ENCODE results near the gene CCNF.

DNA sequence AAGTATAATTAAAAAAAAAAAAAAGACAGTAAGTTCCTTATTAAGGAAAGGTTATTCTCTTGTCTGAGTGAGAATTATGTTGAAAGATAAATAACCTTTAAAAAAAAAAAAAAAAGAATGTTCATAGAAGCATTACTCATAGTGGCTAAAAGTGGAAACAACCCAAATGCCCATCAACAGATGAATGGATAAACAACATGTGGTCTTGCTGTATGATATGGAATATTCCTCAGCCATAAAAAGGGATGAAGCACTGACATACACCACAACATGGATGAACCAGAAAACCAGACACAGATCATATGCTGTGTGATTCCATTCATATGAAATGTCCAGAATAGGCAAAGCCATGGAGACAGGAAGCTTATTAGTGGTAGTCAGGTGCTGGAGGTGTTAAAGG lies 9.2 kb upstream of the CCNF start:
- TF ChIP-seq, protein P1, sequence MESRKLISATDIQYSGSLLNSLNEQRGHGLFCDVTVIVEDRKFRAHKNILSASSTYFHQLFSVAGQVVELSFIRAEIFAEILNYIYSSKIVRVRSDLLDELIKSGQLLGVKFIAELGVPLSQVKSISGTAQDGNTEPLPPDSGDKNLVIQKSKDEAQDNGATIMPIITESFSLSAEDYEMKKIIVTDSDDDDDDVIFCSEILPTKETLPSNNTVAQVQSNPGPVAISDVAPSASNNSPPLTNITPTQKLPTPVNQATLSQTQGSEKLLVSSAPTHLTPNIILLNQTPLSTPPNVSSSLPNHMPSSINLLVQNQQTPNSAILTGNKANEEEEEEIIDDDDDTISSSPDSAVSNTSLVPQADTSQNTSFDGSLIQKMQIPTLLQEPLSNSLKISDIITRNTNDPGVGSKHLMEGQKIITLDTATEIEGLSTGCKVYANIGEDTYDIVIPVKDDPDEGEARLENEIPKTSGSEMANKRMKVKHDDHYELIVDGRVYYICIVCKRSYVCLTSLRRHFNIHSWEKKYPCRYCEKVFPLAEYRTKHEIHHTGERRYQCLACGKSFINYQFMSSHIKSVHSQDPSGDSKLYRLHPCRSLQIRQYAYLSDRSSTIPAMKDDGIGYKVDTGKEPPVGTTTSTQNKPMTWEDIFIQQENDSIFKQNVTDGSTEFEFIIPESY (IDR thresholded peaks at IDR 0.05) = no peak
- TF ChIP-seq HNF4A (conservative IDR thresholded peaks at IDR 0.05) (no peak), SP1 (IDR thresholded peaks at IDR 0.05) (no peak), JUND (IDR thresholded peaks at IDR 0.05) (no peak), RAD21 (IDR thresholded peaks at IDR 0.05) (no peak), RXRA (IDR thresholded peaks at IDR 0.05) (no peak), YY1 (IDR thresholded peaks at IDR 0.05) (no peak)
- TF ChIP-seq, protein P2, sequence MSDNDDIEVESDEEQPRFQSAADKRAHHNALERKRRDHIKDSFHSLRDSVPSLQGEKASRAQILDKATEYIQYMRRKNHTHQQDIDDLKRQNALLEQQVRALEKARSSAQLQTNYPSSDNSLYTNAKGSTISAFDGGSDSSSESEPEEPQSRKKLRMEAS (IDR thresholded peaks at IDR 0.05) = no peak
- TF ChIP-seq, protein P3, sequence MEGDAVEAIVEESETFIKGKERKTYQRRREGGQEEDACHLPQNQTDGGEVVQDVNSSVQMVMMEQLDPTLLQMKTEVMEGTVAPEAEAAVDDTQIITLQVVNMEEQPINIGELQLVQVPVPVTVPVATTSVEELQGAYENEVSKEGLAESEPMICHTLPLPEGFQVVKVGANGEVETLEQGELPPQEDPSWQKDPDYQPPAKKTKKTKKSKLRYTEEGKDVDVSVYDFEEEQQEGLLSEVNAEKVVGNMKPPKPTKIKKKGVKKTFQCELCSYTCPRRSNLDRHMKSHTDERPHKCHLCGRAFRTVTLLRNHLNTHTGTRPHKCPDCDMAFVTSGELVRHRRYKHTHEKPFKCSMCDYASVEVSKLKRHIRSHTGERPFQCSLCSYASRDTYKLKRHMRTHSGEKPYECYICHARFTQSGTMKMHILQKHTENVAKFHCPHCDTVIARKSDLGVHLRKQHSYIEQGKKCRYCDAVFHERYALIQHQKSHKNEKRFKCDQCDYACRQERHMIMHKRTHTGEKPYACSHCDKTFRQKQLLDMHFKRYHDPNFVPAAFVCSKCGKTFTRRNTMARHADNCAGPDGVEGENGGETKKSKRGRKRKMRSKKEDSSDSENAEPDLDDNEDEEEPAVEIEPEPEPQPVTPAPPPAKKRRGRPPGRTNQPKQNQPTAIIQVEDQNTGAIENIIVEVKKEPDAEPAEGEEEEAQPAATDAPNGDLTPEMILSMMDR (IDR thresholded peaks at IDR 0.05; ENCODE audit: low read depth, low read length, missing input control) = no peak
- TF ChIP-seq, protein P4, sequence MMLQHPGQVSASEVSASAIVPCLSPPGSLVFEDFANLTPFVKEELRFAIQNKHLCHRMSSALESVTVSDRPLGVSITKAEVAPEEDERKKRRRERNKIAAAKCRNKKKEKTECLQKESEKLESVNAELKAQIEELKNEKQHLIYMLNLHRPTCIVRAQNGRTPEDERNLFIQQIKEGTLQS (IDR thresholded peaks at IDR 0.05) = no peak
- TF ChIP-seq, protein P5, sequence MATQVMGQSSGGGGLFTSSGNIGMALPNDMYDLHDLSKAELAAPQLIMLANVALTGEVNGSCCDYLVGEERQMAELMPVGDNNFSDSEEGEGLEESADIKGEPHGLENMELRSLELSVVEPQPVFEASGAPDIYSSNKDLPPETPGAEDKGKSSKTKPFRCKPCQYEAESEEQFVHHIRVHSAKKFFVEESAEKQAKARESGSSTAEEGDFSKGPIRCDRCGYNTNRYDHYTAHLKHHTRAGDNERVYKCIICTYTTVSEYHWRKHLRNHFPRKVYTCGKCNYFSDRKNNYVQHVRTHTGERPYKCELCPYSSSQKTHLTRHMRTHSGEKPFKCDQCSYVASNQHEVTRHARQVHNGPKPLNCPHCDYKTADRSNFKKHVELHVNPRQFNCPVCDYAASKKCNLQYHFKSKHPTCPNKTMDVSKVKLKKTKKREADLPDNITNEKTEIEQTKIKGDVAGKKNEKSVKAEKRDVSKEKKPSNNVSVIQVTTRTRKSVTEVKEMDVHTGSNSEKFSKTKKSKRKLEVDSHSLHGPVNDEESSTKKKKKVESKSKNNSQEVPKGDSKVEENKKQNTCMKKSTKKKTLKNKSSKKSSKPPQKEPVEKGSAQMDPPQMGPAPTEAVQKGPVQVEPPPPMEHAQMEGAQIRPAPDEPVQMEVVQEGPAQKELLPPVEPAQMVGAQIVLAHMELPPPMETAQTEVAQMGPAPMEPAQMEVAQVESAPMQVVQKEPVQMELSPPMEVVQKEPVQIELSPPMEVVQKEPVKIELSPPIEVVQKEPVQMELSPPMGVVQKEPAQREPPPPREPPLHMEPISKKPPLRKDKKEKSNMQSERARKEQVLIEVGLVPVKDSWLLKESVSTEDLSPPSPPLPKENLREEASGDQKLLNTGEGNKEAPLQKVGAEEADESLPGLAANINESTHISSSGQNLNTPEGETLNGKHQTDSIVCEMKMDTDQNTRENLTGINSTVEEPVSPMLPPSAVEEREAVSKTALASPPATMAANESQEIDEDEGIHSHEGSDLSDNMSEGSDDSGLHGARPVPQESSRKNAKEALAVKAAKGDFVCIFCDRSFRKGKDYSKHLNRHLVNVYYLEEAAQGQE (IDR thresholded peaks at IDR 0.05) = no peak
